Epithelial cell of proximal tubule (primary cell): ENCODE data around the gene SLAMF1. TPM values are rescaled to one million over a fixed set of nuclear protein-coding genes. Genes with fewer than 3 reads are reported as not detected.

Experiments
- DNase-seq: peaks from one replicate; pipeline ENCODE4 v3.0.0-alpha.2; 2011; ENCODE audit warnings: low read depth
- H3K4me3 ChIP-seq: 2 replicates; pipeline ENCODE4 v1.5.1; 2011; ENCODE audit warnings: low read depth, mild to moderate bottlenecking, low read length
- total RNA-seq: library from RNA; depleted of rRNA; stranded (reverse); fragments of >200 nt; gene quantifications from 2 replicates; pipeline ENCODE4 v1.2.3, GENCODE V29; 2015
- TF ChIP-seq, protein P1 (sequence below): conservative IDR thresholded peaks from 2 replicates; pipeline ENCODE4 v1.5.1; 2012; ENCODE audit warnings: low read depth, mild to moderate bottlenecking, low read length

Gene SLAMF1
- total RNA-seq, 1 donor from 2014 or later = not detected

DNA sequence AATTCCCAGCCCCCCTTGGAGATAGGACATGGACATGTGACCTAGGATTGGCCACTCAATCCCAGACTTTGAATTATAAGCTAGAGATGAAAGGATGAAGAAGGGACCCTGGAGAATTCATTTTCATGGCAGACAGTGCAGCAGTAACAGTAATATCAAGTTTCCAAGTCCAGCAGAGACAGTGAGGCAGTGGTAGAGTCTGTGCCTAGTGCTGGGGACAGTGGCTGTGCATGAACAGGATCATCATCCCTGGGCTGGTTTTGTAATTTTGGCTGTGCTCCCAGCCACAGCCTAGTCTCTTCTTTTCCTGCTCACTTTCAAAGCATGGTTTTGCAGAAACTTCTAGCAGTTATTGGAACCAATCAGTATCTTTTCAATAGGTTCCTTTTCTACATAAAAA is 37.9 kb downstream of the SLAMF1 start:
- TF ChIP-seq, protein P1, sequence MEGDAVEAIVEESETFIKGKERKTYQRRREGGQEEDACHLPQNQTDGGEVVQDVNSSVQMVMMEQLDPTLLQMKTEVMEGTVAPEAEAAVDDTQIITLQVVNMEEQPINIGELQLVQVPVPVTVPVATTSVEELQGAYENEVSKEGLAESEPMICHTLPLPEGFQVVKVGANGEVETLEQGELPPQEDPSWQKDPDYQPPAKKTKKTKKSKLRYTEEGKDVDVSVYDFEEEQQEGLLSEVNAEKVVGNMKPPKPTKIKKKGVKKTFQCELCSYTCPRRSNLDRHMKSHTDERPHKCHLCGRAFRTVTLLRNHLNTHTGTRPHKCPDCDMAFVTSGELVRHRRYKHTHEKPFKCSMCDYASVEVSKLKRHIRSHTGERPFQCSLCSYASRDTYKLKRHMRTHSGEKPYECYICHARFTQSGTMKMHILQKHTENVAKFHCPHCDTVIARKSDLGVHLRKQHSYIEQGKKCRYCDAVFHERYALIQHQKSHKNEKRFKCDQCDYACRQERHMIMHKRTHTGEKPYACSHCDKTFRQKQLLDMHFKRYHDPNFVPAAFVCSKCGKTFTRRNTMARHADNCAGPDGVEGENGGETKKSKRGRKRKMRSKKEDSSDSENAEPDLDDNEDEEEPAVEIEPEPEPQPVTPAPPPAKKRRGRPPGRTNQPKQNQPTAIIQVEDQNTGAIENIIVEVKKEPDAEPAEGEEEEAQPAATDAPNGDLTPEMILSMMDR = no peak
- DNase-seq = no peak

GRCh38 chr1:160608514-160608913 is 38.3 kb downstream of the SLAMF1 start:
- no peak overlapping the region for H3K4me3 ChIP-seq
- TF ChIP-seq, protein P1 = no peak

More for the DNA sequence above, 37.9 kb downstream of the SLAMF1 start:
- no peak overlapping the region for H3K4me3 ChIP-seq

DNA sequence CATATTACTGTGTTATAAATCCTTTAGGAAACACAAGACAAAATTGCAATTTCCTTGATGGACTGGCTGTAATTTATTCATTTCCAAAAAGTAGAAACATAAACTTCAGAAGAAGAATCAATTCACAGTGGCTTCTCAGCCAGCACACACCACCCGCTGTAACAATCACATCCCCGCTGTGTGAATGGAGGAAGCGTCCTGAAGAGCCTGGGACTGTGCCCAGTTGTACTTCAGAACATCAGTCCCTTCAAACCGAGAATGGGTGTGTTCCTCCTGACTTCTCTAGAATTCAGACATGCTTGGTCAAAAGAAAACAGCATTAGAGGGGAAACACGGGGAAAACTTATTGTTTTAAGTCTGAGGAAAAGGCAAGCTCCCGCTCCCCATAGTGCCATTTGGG is 38.8 kb downstream of the SLAMF1 start:
- H3K4me3 ChIP-seq = no peak overlapping the region
- TF ChIP-seq, protein P1 = no peak
- no peak for DNase-seq

More at GRCh38 chr1:160608514-160608913, 38.3 kb downstream of the SLAMF1 start:
- no peak for DNase-seq

- TF ChIP-seq, protein P1 = no peak
- no peak overlapping the region for H3K4me3 ChIP-seq
- no peak for DNase-seq
Observed at GRCh38 chr1:160607672-160608032, 39.2 kb downstream of the SLAMF1 start.

GRCh38 chr1:160607011-160607671 is 39.7 kb downstream of the SLAMF1 start:
- TF ChIP-seq, protein P1 = peak; percentile 85
- no peak overlapping the region for H3K4me3 ChIP-seq
- peak; percentile 56 for DNase-seq

GRCh38 chr1:160606611-160607010 is 40.2 kb downstream of the SLAMF1 start:
- DNase-seq = no peak
- no peak overlapping the region for H3K4me3 ChIP-seq
- TF ChIP-seq, protein P1 = no peak
